ENCODE data around the gene COG8. TPM values are rescaled to one million over a fixed set of nuclear protein-coding genes. Genes with fewer than 3 reads are reported as not detected.

Gene COG8
- total and polyA plus RNA-seq, 2 donors (not counting 3 experiments of a cell fraction or from before 2014, with no cell fraction given): 29.0 to 31.6 TPM

DNA sequence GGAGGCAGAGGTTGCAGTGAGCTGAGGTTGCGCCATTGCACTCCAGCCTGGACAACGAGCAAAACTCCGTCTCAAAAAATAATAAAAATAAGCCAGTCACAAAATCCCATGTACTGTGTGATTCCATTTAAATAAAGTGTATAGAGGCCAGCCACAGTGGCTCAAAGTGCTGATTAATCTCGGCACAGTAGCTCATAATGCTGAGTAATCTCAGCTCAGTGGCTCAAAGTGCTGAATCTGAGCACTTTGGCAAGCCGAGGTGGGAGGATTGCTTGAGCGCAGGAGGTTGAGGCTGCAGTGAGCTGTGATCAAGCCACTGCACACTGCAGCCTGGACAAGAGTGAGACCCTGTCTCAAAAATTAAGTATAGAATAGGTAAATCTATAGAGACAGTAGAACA is 7.3 kb upstream of the COG8 start:
- TF ChIP-seq POLR2AphosphoS5 (IDR thresholded peaks at IDR 0.05; ENCODE audit: insufficient read depth, low read depth, low read length) (no peak), MAX (IDR thresholded peaks at IDR 0.05; ENCODE audit: insufficient read depth, insufficient read length) (no peak), FOS (IDR thresholded peaks at IDR 0.05; ENCODE audit: borderline replicate concordance, insufficient read depth, low read length) (no peak), EZH2 (IDR thresholded peaks at IDR 0.05; ENCODE audit: borderline replicate concordance, low read depth, low read length, severe bottlenecking) (no peak), MYC (IDR thresholded peaks at IDR 0.05; ENCODE audit: low read depth, low read length) (no peak), CTCF (IDR thresholded peaks at IDR 0.05; ENCODE audit: extremely low read depth in 1 of 2, insufficient read depth in 1 of 2, low read depth in 1 of 2, low read length in 2 of 2) (no peak), JUN (IDR thresholded peaks at IDR 0.05; ENCODE audit: borderline replicate concordance, insufficient read depth, insufficient read length, low read depth) (no peak), GATA2 (IDR thresholded peaks at IDR 0.05; ENCODE audit: insufficient read depth, insufficient read length, low read depth, low read length) (no peak), POLR2A (IDR thresholded peaks at IDR 0.05; ENCODE audit: low read depth, low read length) (no peak)
- Histone ChIP-seq H3K36me3 (ENCODE audit: control insufficient read depth in 2 of 2, extremely low read depth in 1 of 2, insufficient read depth in 2 of 2, low read length in 2 of 2) (peaks cover 0 to 7% of the 10 kb centered on the region in 2 experiments), H4K20me1 (replicated peaks; ENCODE audit: control insufficient read depth, extremely low read depth, insufficient read depth, low read length) (no peaks in the 10 kb centered on the region), H3K9me3 (replicated peaks; ENCODE audit: control insufficient read depth, insufficient read depth, low read length) (no peaks in the 10 kb centered on the region), H3K27ac (ENCODE audit: insufficient read depth, low read depth, low read length) (no peak overlapping the region), H3K4me3 (replicated peaks in 1 of 3; ENCODE audit: insufficient read depth in 1 of 3, low read depth in 1 of 3, low read length in 3 of 3) (no peak overlapping the region), H3K79me2 (ENCODE audit: control insufficient read depth, insufficient read depth, low read length) (peaks cover under 1% of the 10 kb centered on the region), H3K4me1 (ENCODE audit: control insufficient read depth, extremely low read depth, insufficient read depth, low read length) (no peaks in the 10 kb centered on the region), H3K4me2 (ENCODE audit: insufficient read depth, low read length) (no peak overlapping the region), H3K27me3 (ENCODE audit: control insufficient read depth in 2 of 2, insufficient read depth in 2 of 2, low read length in 2 of 2) (no peaks in the 10 kb centered on the region), H3K9ac (replicated peaks; ENCODE audit: extremely low read depth, insufficient read depth, low read length) (no peak overlapping the region), H2AFZ (ENCODE audit: low read depth, low read length) (no peak overlapping the region), H3K9me1 (replicated peaks; ENCODE audit: control insufficient read depth, extremely low read depth, insufficient read depth, low read length) (no peaks in the 10 kb centered on the region)
- DNase-seq (ENCODE audit: low read depth, low spot score) (no peak), FAIRE-seq (no peak)
- intact Hi-C loops (cut with micrococcal nuclease): no loop called here
- ChIA-PET POLR2A (interaction anchor here (0.6 kb wide), 1 partner anchor 12 kb away, joined by 5 read pairs; no protein-coding TSS in a partner anchor), CTCF (interaction anchor here (0.9 kb wide), 1 partner anchor 36 kb away, joined by 3 read pairs; no protein-coding TSS in a partner anchor)
- no TSS peak for BruUV-seq (replicated peaks)
- dilution Hi-C loops (cut with MboI; ENCODE audit: extremely low pct_ligation_motif_present, low sequenced_read_pairs): no loop called here

Data from endothelial cell of umbilical vein (primary cell).